ENCODE results near the gene TMEM143.

Gene TMEM143

DNA sequence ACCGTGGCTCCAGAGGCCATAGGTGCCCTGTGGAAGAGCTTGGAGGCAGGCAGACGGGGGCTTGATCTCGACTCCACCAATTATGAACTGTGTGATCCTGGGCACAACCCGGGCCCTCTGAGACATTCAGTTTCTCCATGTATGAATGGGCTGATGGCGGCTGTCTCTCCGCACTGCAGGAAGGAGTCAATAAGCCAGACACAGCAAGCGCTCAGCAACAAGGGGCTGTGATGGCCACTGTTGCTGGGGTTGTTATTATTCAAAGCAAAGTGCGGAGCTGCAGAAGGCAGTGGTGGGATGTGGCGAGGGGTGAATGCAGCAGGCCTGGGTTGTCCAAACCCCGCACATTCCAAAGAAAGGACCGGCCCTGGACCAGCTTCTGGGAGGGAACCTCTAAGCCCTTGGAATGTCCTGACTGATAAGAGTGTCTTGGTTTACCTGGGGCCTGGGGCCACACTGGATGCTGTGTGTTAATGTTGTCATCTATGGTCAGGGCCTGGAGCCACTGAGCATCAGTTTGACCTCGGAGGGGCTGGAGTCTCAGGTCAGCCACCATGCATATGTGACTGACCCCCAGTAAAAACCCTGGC, 8.3 kb downstream of the TMEM143 start:
- DNase-seq (ENCODE audit: low read depth, low spot score), result no peak
- TF ChIP-seq, protein P1, sequence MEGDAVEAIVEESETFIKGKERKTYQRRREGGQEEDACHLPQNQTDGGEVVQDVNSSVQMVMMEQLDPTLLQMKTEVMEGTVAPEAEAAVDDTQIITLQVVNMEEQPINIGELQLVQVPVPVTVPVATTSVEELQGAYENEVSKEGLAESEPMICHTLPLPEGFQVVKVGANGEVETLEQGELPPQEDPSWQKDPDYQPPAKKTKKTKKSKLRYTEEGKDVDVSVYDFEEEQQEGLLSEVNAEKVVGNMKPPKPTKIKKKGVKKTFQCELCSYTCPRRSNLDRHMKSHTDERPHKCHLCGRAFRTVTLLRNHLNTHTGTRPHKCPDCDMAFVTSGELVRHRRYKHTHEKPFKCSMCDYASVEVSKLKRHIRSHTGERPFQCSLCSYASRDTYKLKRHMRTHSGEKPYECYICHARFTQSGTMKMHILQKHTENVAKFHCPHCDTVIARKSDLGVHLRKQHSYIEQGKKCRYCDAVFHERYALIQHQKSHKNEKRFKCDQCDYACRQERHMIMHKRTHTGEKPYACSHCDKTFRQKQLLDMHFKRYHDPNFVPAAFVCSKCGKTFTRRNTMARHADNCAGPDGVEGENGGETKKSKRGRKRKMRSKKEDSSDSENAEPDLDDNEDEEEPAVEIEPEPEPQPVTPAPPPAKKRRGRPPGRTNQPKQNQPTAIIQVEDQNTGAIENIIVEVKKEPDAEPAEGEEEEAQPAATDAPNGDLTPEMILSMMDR (IDR thresholded peaks at IDR 0.05; ENCODE audit: insufficient read depth, low read length, missing control alignments), result no peak
- POLR2A ChIA-PET, result no interaction called here
- CTCF ChIA-PET, result interaction anchor here (1.0 to 1.5 kb wide), 4 partner anchors 7 to 21 kb away, joined by 3 to 5 read pairs (median 4); no protein-coding TSS in a partner anchor
- no peak overlapping the region for H3K4me3 ChIP-seq (ENCODE audit: low read depth, low read length)

DNA sequence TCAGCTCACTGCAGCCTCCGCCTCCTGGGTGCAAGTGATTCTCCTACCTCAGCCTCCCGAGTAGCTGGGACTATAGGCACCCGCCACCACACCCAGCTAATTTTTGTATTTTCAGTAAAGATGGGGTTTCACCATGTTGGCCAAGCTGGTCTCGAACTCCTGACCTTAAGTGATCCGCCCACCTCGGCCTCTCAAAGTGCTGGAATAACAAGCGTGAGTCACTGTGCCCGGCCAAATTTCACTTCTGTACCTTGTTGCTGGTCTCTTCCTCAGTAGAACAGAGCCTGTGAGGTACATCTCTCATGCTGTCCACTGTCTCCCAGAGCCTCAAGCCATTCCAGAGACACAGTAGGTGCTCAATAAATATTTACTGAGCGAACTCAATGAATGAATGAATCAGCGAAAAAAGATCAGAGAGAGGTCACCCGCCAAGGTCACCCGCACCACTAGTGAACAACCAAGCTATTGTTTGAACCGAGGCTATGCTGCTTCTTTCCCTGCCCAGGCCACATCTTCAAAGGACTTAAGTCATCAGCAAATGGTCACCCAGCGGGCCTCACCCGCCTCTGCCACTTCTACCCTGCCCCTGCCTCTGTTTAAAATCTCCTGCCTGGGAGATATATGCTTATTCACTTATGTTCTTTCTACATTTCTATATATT, 9.3 kb downstream of the TMEM143 start:
- H3K4me3 ChIP-seq (ENCODE audit: low read depth, low read length), result no peak overlapping the region
- DNase-seq (ENCODE audit: low read depth, low spot score), result no peak
- TF ChIP-seq, protein P1 (IDR thresholded peaks at IDR 0.05; ENCODE audit: insufficient read depth, low read length, missing control alignments), result no peak
- ChIA-PET CTCF (interaction anchor here (1.0 to 1.7 kb wide), 6 partner anchors 8 to 234 kb away, joined by 3 to 5 read pairs (median 4); partner anchors contain the start of genes SYNGR4 and TMEM143), POLR2A (no interaction called here)

DNA sequence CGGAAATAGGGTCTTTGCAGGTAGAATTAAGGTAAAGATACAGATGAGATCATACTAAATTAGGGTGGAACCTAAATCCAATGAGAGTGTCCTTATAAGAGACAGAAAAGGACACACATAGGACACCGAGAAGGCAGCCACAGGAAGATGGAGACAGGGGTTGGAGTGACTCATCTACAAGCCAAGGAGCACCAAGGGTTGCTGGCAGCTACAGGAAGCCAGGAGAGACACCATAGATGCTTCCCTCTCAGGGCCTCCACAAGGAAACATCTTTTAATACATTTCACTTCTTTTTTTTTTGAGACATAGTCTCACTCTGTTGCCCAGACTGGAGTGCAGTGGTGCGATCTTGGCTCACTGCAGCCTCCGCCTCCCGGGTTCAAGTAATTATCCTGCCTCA, 10.1 kb downstream of the TMEM143 start:
- ChIA-PET CTCF (interaction anchor here (1.2 to 1.7 kb wide), 3 partner anchors 10 to 235 kb away, joined by 3 to 5 read pairs (median 4); partner anchors contain the start of genes SYNGR4 and TMEM143), POLR2A (no interaction called here)
- no peak overlapping the region for H3K4me3 ChIP-seq (ENCODE audit: low read depth, low read length)
- TF ChIP-seq, protein P1 (IDR thresholded peaks at IDR 0.05; ENCODE audit: insufficient read depth, low read length, missing control alignments), result no peak
- DNase-seq (ENCODE audit: low read depth, low spot score), result no peak

DNA sequence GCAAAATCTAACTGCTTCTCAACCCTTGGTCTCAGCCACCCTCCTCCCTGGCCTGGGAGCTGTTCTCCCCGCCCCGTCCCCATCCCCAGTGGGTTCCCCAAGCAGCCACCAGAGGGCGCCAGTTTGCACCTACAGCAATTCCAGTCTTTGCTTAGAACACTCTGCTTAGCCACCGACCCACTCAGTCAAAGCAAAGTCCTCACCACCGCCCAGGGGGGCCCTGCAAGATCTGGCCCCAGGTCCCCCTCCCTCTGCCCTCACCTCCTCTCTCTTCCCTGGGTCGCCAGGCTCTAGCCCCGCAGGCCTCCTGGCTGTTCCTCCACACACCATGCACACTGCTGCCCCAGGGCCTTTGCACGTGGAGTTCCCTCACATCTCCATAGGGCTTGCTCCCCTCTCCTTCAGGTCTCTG, 12.4 kb downstream of the TMEM143 start:
- ChIA-PET POLR2A (no interaction called here), CTCF (interaction anchor here (0.7 to 2.3 kb wide), 16 partner anchors 10 to 237 kb away, joined by 3 to 9 read pairs (median 4); partner anchors contain the start of genes GRIN2D, SYNGR4 and TMEM143)
- no peak overlapping the region for H3K4me3 ChIP-seq (ENCODE audit: low read depth, low read length)
- no peak for DNase-seq (ENCODE audit: low read depth, low spot score)
- TF ChIP-seq, protein P1 (IDR thresholded peaks at IDR 0.05; ENCODE audit: insufficient read depth, low read length, missing control alignments), result peak; percentile 79

DNA sequence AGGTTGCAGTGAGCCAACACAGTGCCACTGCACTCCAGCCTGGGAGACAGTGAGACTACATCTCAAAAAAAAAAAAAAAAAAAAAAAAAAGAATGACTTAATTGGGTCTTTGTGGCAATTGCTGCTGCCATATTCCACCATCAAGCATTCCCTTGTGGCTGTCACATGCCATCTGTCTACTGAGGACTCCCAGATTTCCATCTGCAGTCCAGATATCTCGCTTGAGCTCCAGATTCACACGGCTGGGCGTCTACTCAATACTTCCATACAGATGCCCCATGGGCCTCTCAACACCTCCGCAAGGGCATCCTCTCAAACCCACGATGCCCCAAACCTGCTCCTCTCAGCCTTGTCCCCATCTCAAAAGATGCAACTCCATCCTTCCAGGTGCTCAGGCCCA, 12.9 kb downstream of the TMEM143 start:
- ChIA-PET POLR2A (no interaction called here), CTCF (interaction anchor here (0.7 to 2.3 kb wide), 17 partner anchors 8 to 238 kb away, joined by 3 to 9 read pairs (median 4); partner anchors contain the start of genes GRIN2D, SYNGR4 and TMEM143)
- TF ChIP-seq, protein P1 (IDR thresholded peaks at IDR 0.05; ENCODE audit: insufficient read depth, low read length, missing control alignments), result no peak
- no peak for DNase-seq (ENCODE audit: low read depth, low spot score)
- H3K4me3 ChIP-seq (ENCODE audit: low read depth, low read length), result no peak overlapping the region

DNA sequence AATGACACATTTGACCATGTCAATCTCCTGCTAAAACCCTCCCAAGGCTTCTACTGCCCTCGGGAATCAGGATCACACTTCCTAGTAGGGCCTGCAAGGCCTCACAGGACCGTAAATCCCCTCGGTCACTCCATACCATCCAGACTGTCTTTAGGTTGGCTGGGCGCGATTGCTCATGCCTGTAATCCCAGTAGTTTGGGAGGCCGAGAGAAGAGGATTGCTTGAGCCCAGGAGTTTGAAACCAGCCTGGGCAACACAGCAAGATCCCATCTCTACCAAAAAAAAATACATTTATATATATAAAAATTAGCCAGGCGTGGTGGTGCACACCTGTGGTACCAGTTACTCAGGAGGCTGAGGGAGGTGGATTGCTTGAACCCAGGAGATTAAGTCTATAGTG, 15.0 kb downstream of the TMEM143 start:
- TF ChIP-seq, protein P1 (IDR thresholded peaks at IDR 0.05; ENCODE audit: insufficient read depth, low read length, missing control alignments), result no peak
- no peak for DNase-seq (ENCODE audit: low read depth, low spot score)
- ChIA-PET CTCF (interaction anchor here (1.3 to 4.3 kb wide), 4 partner anchors 8 to 235 kb away, joined by 5 to 18 read pairs (median 8); partner anchors contain the start of gene KDELR1), POLR2A (no interaction called here)
- H3K4me3 ChIP-seq (ENCODE audit: low read depth, low read length), result no peak overlapping the region
